T-helper 1 cell treated with Interleukin-12 subunit alpha and Interleukin-12 subunit beta and Interleukin-4 antibody, amounts not matched to agents 30 μg/mL and 1 μg/mL, for 36 hours (primary cell): ENCODE results near the gene SCLY.
A peak's percentile ranks its signal among the peaks of the same experiment; 100 is the strongest.
"Not testable (repeated sequence)": the region's sequence is repeated elsewhere in the genome, so short reads cannot be mapped to it uniquely, and the experiment has no call there.

Source experiments
- H3K27ac Mint-ChIP-seq: one replicate; pipeline ENCODE4 v1.8.0; 2021; ENCODE audit warnings: mild to moderate bottlenecking, mixed read lengths
- H3K27me3 Mint-ChIP-seq: one replicate; pipeline ENCODE4 v1.8.0; 2021; ENCODE audit warnings: low read depth, mixed read lengths
- H3K36me3 Mint-ChIP-seq: one replicate; pipeline ENCODE4 v1.8.0; 2021; ENCODE audit warnings: low read depth, mixed read lengths
- H3K4me1 Mint-ChIP-seq: one replicate; pipeline ENCODE4 v1.8.0; 2021; ENCODE audit warnings: low read depth, mixed read lengths
- H3K4me3 Mint-ChIP-seq: one replicate; pipeline ENCODE4 v1.8.0; 2021; ENCODE audit warnings: mild to moderate bottlenecking, moderate library complexity, mixed read lengths
- H3K9me3 Mint-ChIP-seq: one replicate; pipeline ENCODE4 v1.8.0; 2021; ENCODE audit warnings: mixed read lengths

The SCLY gene

DNA sequence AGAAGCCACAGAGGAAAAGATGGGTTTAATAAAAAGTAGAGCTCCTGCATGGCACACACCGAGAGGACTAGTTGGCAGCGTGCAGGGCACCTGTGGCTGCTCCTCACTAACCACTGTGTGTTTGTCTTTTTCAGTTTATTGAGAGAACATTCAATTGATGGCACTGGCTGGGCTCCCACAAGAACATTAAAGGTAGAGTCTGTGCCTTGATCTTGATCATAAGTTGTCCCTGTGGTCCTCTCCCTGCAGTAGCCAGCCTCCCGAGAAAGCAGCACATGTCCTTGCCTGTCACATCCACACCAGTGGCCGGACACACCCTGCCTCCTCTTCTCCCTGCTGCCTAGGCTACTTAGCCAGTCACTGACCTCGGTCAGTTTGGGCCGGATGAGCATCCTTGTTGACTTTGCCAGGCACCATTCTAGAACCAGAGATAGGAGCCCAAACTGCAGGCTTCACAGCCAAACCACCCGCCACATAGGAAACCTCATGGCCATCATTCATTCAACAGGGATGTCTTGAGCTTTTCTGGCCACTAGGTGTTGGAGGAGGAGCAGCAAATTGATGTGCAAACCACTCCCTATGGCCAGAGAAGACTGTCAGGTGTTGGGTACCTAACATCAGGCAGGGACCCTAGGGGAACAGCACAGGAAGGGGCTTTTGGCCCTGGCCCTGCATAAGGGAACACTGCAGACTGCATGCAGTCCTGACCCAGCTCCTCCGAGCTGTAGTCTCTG, 30.2 kb upstream of the SCLY start:
- Mint-ChIP-seq H3K9me3 (no peaks in the 10 kb centered on the region), H3K36me3 (peaks cover 37% of the 10 kb centered on the region), H3K27me3 (no peaks in the 10 kb centered on the region), H3K4me1 (peaks cover 13% of the 10 kb centered on the region), H3K4me3 (no peak overlapping the region), H3K27ac (peak overlapping the region; percentile 45)

DNA sequence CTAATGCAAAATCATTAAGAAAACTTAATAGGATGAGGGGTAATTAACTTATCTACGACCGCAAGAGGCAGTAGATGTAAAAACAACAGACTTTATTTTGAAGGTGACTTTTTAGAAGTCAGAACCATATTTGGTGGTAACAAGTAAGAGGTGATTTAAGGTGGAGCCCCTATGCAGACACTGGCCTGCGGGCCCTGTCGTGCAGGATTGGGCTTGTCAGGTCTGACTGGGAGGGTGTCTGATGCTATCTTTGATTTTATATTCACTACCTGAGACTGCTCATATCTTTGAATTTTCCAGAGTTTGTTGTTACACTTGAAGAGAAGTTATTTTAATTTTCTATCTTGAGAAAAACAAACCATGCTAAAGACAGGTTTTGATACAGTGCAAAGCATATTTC, 29.1 kb upstream of the SCLY start:
- Mint-ChIP-seq H3K4me1 (peaks cover 13% of the 10 kb centered on the region), H3K27me3 (no peaks in the 10 kb centered on the region), H3K36me3 (peaks cover 39% of the 10 kb centered on the region), H3K9me3 (no peaks in the 10 kb centered on the region), H3K27ac (no peak overlapping the region), H3K4me3 (no peak overlapping the region)

DNA sequence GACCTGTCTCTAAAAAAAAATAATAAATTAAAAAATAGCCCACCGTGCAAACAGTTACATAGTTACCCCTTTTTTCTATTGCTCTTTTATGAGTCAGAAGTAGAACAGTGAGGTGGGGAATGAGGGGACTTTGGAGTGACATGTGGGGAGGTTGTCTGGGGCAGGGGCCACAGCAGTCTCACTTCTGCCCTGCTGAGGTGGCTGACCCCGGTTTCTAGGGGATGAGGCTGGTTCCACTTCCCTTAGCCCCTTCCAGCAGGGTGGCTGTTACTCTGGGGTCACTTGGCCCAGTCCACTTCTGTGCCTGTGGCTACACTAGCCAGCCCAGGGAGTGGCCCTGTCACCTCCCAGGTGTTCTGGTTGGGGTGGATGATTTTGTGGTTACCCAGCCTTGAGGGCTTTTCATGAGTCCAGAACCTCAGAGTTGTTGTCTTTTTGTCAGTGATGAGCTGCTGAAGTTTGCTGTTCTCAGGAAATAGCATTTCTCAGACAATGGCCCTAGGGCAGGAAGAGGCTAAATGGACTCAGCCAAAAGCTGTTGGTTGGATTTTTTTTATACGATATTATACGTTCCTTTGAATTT, 28.0 kb upstream of the SCLY start:
- H3K27ac Mint-ChIP-seq, result no peak overlapping the region
- H3K27me3 Mint-ChIP-seq, result no peaks in the 10 kb centered on the region
- no peaks in the 10 kb centered on the region for H3K9me3 Mint-ChIP-seq
- H3K4me3 Mint-ChIP-seq, result no peak overlapping the region
- peaks cover 10% of the 10 kb centered on the region for H3K4me1 Mint-ChIP-seq
- peaks cover 36% of the 10 kb centered on the region for H3K36me3 Mint-ChIP-seq

DNA sequence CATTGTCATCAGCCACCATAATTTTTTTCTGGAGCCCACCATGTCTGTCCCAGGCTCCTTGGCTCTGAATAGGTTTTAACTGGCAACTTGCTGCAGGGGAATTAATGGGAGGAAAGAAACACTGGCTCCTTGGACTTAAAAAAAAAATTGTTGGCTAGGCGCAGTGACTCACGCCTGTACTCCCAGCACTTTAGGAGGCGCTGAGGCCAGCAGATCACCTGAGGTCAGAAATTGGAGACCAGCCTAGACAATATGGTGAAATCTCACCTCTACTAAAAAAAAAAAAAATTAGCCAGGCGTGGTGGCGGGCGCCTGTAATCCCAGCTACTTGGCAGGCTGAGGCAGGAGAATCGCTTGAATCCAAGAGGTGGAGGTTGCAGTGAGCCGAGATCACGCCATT, 26.8 kb upstream of the SCLY start:
- H3K27me3 Mint-ChIP-seq, H3K4me1 Mint-ChIP-seq, H3K9me3 Mint-ChIP-seq, H3K27ac Mint-ChIP-seq, H3K4me3 Mint-ChIP-seq: not testable (repeated sequence)
- H3K36me3 Mint-ChIP-seq, result peaks cover 38% of the 10 kb centered on the region

DNA sequence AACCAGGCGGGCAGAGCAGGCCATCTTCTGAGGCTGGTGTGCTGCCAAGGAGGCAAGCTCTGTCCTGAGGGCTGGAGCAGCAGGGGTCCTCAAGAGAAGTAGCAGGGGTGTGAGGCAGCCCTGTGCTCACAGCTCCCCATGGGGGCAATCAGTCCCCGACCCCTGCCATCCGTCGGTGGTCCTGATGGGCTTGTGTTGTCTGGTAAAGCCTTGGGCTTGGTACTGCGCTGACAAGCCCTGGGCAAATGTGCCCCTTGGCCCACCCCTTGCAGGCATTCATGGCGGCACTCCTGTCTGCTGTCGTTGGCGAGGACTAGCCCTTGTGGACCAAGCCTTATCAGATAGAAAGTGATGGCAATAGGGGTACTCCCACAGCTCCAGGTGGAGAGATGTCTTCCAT, 22.6 kb upstream of the SCLY start:
- H3K9me3 Mint-ChIP-seq, result no peaks in the 10 kb centered on the region
- peaks cover 2% of the 10 kb centered on the region for H3K4me1 Mint-ChIP-seq
- peaks cover 42% of the 10 kb centered on the region for H3K36me3 Mint-ChIP-seq
- H3K27ac Mint-ChIP-seq, result no peak overlapping the region
- no peaks in the 10 kb centered on the region for H3K27me3 Mint-ChIP-seq
- no peak overlapping the region for H3K4me3 Mint-ChIP-seq

DNA sequence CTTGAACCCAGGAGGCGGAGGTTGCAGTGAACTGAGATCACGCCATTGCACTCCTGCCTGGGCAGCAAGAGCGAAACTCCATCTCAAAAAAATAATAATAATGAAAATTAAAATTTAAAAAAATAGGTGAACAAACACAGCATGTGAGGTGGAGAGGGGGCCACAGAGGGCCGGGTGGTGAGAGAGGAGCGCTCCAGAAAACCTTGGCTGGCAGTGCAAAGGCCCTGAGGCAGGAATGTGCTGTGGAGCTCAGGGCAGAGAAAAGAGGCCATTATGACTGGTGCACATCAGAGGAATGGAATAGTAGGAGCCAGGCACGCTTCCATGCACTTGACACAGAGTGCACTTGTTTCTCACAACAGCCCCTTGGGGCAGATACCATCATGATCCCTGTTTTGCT, 21.6 kb upstream of the SCLY start:
- no peak overlapping the region for H3K27ac Mint-ChIP-seq
- H3K9me3 Mint-ChIP-seq, result no peaks in the 10 kb centered on the region
- peaks cover 2% of the 10 kb centered on the region for H3K4me1 Mint-ChIP-seq
- no peak overlapping the region for H3K4me3 Mint-ChIP-seq
- peaks cover 43% of the 10 kb centered on the region for H3K36me3 Mint-ChIP-seq
- no peaks in the 10 kb centered on the region for H3K27me3 Mint-ChIP-seq

DNA sequence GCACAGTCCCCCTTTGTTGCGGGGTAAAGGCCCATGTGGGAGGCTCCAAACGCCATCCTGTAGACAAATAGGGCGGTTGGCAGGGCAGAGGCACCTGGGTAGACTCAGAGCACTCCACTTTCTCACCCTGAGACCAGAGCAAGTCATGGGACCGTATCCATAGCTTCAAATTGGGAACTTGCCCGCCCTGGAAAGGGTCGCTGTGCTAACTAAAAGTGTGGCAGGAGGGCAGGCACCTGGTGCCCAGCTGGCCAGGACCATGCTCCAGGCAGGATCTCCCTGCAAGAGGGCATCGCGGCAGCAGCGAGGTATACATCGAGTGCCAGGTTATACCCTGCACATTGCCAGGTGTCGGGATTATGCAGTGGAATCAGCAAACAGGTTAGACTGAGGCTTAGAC, 20.8 kb upstream of the SCLY start:
- no peak overlapping the region for H3K27ac Mint-ChIP-seq
- H3K27me3 Mint-ChIP-seq, result no peaks in the 10 kb centered on the region
- H3K36me3 Mint-ChIP-seq, result peaks cover 44% of the 10 kb centered on the region
- no peak overlapping the region for H3K4me3 Mint-ChIP-seq
- H3K9me3 Mint-ChIP-seq, result no peaks in the 10 kb centered on the region
- H3K4me1 Mint-ChIP-seq, result peaks cover 5% of the 10 kb centered on the region

DNA sequence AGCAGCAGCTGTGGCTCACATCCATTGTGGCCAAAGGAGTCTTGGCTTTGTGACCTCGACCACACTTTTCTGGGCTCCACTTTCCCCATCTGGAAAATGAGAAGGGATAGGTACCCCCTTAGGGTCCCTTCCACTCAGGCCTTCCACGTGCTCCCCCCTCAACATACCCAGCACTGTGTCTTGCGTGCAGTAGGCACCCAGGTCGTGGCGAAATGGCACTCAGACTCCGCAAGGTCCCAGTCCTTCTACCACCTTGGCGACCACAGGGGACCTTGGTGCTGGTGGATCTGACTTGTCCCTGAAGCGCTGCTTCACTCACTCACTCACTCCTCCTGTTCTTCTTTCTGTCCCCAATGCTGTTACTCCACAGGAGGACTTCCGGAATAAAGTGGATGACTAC, 19.9 kb upstream of the SCLY start:
- H3K27ac Mint-ChIP-seq, result no peak overlapping the region
- H3K9me3 Mint-ChIP-seq, result no peaks in the 10 kb centered on the region
- peaks cover 38% of the 10 kb centered on the region for H3K36me3 Mint-ChIP-seq
- H3K4me1 Mint-ChIP-seq, result peaks cover 5% of the 10 kb centered on the region
- H3K4me3 Mint-ChIP-seq, result no peak overlapping the region
- H3K27me3 Mint-ChIP-seq, result no peaks in the 10 kb centered on the region

DNA sequence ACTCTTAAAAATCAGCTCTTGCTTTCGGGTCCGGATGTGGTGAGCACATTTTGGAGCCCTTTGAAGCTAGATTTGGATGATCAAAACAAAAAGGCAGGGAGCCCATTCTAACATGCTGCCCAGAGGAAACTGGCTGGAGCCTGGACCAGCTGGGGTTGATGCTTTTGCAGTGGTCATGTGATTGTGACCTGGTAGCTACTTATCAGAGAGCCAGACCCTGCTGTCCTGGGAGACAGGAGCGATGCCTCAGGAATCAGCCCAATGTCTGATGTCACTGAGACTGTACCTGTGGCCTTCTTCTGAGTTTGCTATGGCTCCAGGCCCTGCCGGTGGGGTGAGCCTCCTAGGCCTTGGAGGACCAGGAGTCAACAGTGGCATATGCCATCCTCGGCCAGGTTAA, 18.7 kb upstream of the SCLY start:
- Mint-ChIP-seq H3K9me3 (no peaks in the 10 kb centered on the region), H3K4me3 (no peak overlapping the region), H3K36me3 (peaks cover 47% of the 10 kb centered on the region), H3K27ac (no peak overlapping the region), H3K4me1 (peaks cover 5% of the 10 kb centered on the region), H3K27me3 (no peaks in the 10 kb centered on the region)

DNA sequence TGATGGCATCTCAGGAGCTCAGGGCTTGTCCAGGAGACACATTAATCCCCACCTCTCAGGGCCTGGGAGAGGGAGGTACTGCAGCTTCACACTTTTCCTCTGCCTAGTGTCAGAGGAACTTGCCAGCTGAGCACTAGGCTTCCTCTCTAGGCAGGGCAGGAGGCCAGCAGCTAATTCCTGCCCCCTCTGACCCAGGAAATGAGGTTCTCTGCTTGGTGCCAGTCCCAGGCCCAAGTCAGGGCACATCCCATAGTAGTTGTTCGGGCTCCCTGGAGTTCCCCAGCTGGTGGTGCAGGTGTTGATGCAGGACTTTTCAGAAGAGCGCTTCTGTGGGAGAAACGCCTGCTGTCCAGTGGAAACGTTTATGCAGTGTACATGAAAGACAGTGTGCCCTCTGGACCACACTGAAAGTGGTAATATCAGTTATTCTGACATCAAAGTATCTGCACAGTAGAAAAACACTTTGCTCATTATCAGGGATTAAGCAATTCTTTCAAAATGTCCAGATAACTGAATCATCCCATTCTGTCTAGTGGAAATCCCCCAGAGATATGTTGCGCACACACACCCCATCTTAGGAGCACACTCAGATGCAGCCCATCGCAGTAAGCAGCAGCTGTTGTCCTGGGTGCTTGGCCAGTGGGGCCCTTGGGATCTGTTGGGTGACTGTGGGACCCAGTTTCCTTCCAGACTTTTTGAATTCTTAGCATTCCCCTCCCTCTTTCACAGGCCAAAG, 17.8 kb upstream of the SCLY start:
- peaks cover 50% of the 10 kb centered on the region for H3K36me3 Mint-ChIP-seq
- H3K4me3 Mint-ChIP-seq, result no peak overlapping the region
- H3K4me1 Mint-ChIP-seq, result peaks cover 5% of the 10 kb centered on the region
- no peaks in the 10 kb centered on the region for H3K27me3 Mint-ChIP-seq
- no peak overlapping the region for H3K27ac Mint-ChIP-seq
- H3K9me3 Mint-ChIP-seq, result peaks cover 7% of the 10 kb centered on the region

DNA sequence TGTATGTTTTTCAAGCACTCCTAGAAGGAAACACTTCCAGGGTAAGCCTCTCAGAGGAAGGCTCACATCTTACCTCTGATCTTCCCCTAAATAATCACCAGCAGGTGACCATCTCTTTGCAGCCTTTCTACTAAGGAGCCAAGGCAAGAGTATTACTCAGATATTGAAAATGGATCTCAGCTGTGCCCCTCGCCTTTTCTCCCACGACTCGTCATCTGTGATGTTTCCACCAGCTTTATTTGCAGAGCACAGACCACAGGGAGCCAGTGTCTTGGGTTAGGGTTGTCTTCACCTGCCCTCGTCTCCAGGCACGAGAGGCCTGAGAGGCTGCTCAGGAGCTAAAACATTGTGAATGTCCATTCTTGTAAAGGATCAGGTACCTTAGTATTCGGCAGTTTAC, 16.9 kb upstream of the SCLY start:
- no peak overlapping the region for H3K27ac Mint-ChIP-seq
- H3K9me3 Mint-ChIP-seq, result peaks cover 8% of the 10 kb centered on the region
- no peaks in the 10 kb centered on the region for H3K27me3 Mint-ChIP-seq
- peaks cover 5% of the 10 kb centered on the region for H3K4me1 Mint-ChIP-seq
- H3K4me3 Mint-ChIP-seq, result no peak overlapping the region
- peaks cover 52% of the 10 kb centered on the region for H3K36me3 Mint-ChIP-seq

DNA sequence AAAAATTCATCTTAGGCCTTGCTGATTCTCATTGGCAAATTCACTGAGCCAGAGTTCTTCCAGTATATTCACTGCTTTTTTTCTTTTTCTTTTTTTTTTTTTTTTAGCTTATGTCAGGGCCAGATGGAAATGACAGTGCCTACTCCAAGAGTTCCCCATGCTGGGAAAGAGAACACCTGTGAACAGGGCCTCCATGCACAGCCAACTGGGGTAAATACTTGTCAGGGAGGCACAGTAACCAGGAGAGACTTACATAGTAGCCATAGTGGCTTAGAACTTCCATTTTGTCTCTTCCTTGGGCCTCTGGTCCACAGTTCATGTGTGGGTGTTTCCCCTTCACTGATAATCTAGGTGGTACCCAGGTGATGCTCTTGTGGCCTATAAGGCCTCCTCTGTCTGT, 15.2 kb upstream of the SCLY start:
- Mint-ChIP-seq H3K27me3 (no peaks in the 10 kb centered on the region), H3K4me1 (peaks cover 5% of the 10 kb centered on the region), H3K4me3 (no peak overlapping the region), H3K27ac (no peak overlapping the region), H3K9me3 (peaks cover 8% of the 10 kb centered on the region), H3K36me3 (peaks cover 43% of the 10 kb centered on the region)

DNA sequence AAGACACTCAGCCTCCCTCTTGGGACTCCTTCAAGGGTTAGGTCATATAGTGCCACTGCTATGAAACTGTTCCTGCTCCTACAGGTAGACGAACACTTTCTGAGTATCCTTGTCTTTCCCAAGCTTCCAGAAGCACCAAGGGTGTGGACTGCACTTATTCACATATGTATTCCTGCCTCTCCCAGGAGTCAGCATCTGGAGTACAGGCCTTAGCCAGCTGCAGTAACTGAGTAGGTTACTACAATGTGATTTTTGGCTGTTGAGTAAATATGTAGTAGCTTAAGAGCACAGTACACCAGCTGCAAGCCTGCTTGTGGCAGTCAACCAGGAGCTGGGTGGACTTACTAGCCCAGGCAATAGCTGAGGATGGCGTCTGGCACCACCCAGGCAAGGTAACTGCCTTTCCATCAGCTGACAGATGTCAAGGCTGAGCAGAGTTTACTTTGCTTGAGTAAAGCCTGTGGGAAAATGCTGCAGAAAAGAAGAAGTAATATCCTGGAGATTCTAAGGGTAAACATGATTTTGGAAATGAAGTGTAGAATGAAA, 14.0 kb upstream of the SCLY start:
- Mint-ChIP-seq H3K9me3 (peaks cover 8% of the 10 kb centered on the region), H3K27me3 (no peaks in the 10 kb centered on the region), H3K36me3 (peaks cover 33% of the 10 kb centered on the region), H3K4me3 (no peak overlapping the region), H3K4me1 (peaks cover 2% of the 10 kb centered on the region), H3K27ac (peak overlapping the region; percentile 16)

DNA sequence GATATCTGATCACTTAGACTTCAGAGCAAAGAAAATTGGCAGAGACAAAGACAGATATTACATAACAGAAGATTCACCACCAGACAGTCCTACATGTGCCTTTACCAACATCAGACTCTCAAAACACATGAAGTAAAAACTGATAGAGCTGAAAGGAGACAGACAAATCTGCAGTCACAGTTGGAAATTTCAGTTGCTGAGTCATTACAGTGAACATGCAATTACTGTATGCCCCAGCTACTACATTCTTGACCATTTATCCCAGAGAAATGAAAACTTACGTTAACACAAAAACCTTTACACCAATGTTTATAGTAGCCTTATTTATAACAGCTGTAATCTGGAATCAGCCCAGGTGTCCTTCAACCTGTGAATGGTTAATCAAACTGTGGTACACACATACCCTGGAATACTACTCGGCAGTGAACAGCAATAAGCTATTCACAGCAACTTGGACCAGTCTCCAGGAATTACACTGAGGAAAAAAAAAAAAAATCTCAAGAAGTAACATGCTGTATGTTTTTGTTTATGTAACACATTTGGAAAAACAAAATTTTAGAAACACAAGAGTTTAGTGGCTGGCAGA, 7.5 kb upstream of the SCLY start:
- H3K27ac Mint-ChIP-seq, result no peak overlapping the region
- H3K27me3 Mint-ChIP-seq, result peaks cover 21% of the 10 kb centered on the region
- H3K4me1 Mint-ChIP-seq, result peaks cover 6% of the 10 kb centered on the region
- peaks cover 2% of the 10 kb centered on the region for H3K36me3 Mint-ChIP-seq
- H3K9me3 Mint-ChIP-seq, result no peaks in the 10 kb centered on the region
- no peak overlapping the region for H3K4me3 Mint-ChIP-seq
